Esophagus (tissue), 2 donors: ENCODE results near the gene FCRL3. TPM values are rescaled to one million over a fixed set of nuclear protein-coding genes. Genes with fewer than 3 reads are reported as not detected.

Experiments used
- H3K27ac ChIP-seq, 2 donors: one replicate each; pipeline ENCODE4 v1.5.1; 2013; ENCODE audit warnings: low read depth in 2 of 2, mild to moderate bottlenecking in 2 of 2, inconsistent platforms in 1 of 2, low read length in 1 of 2, moderate library complexity in 1 of 2
- H3K27me3 ChIP-seq, 2 donors: one replicate each; pipeline ENCODE4 v1.6.1; 2013; ENCODE audit warnings: low read length in 2 of 2, control low read depth in 1 of 2, mild to moderate bottlenecking in 1 of 2; ENCODE audit not compliant: insufficient read depth in 2 of 2, control insufficient read depth in 1 of 2
- H3K36me3 ChIP-seq, 2 donors: one replicate each; pipeline ENCODE4 v1.6.1; 2013; ENCODE audit warnings: low read length in 1 of 2; ENCODE audit not compliant: control insufficient read depth in 2 of 2, insufficient read depth in 2 of 2
- H3K4me1 ChIP-seq, 2 donors: one replicate each; pipeline ENCODE4 v1.6.1; 2013; ENCODE audit warnings: low read length in 1 of 2; ENCODE audit not compliant: control insufficient read depth in 2 of 2, insufficient read depth in 2 of 2
- H3K4me3 ChIP-seq, 2 donors: one replicate each; pipeline ENCODE4 v1.5.1; 2013; ENCODE audit warnings: low read length in 2 of 2, mild to moderate bottlenecking in 2 of 2, low read depth in 1 of 2, moderate library complexity in 1 of 2
- H3K9me3 ChIP-seq, 2 donors: one replicate each; pipeline ENCODE4 v1.6.1; 2013; ENCODE audit warnings: mild to moderate bottlenecking in 2 of 2, low read depth in 1 of 2, low read length in 1 of 2, moderate library complexity in 1 of 2; ENCODE audit not compliant: control insufficient read depth in 2 of 2, insufficient read depth in 1 of 2
- WGBS, 2 donors: extraction: QIAGEN DNeasy Blood & Tissue Kit; methylation state at CpG; one replicate each; pipeline ENCODE4 v1.1.7; 2013; 5-methylcytosine and 5-hydroxymethylcytosine counted together
- polyA plus RNA-seq, 2 donors: library from polyadenylated mRNA; stranded (reverse); fragments of 200-250 nt; gene quantifications; one replicate each; pipeline ENCODE4 v1.2.3, GENCODE V29; 2013
- donor health status: healthy with polysubstance abuse.
- donor health status: Bipolar disorder and iron deficiency.

Gene FCRL3
- polyA plus RNA-seq, 2 donors = 0.05 TPM; not detected in 1

GRCh38 chr1:157721985-157722384 is 21.4 kb upstream of the FCRL3 start:
- no peaks in the 10 kb centered on the region for H3K36me3 ChIP-seq
- no peaks in the 10 kb centered on the region for H3K27me3 ChIP-seq

GRCh38 chr1:157715736-157716135 is 15.2 kb upstream of the FCRL3 start:
- no peak overlapping the region for H3K4me3 ChIP-seq
- no peaks in the 10 kb centered on the region for H3K27me3 ChIP-seq
- H3K27ac ChIP-seq = no peak overlapping the region
- 74 to 87% methylated on average over 5 of the region's 5 CpGs for WGBS, 2 donors
- H3K9me3 ChIP-seq = no peaks in the 10 kb centered on the region
- H3K36me3 ChIP-seq = no peaks in the 10 kb centered on the region
- H3K4me1 ChIP-seq = no peaks in the 10 kb centered on the region

More at GRCh38 chr1:157721985-157722384, 21.4 kb upstream of the FCRL3 start:
- no peak overlapping the region for H3K4me3 ChIP-seq
- H3K9me3 ChIP-seq = peaks cover 3% of the 10 kb centered on the region in 2 donors
- no peaks in the 10 kb centered on the region for H3K4me1 ChIP-seq
- 85 to 88% methylated on average over 1 of the region's 1 CpG for WGBS, 2 donors
- no peak overlapping the region for H3K27ac ChIP-seq

DNA sequence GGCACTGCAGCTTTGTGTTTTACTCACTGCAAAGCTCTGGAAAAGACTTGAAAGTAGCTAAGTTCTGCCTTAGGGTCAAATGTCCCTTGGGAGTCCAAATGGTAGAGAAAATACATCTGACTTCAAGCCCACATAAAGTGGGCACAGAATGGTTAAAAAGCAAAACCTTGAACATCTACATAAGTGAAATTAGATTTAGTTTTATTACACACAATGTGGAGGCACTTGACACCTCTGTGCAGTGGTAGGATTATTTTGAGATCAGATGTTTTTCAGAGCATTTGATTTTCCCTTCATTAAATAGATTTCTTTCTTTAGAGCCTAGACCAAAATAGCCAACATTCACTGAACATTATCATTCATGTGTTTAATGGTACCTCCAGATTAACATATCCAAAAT is 11.2 kb upstream of the FCRL3 start:
- Histone ChIP-seq H3K4me1 (no peaks in the 10 kb centered on the region), H3K36me3 (no peaks in the 10 kb centered on the region), H3K27me3 (no peaks in the 10 kb centered on the region), H3K9me3 (no peaks in the 10 kb centered on the region), H3K4me3 (no peak overlapping the region), H3K27ac (no peak overlapping the region)

- H3K9me3 ChIP-seq = no peaks in the 10 kb centered on the region
- no peak overlapping the region for H3K27ac ChIP-seq
- H3K4me1 ChIP-seq = no peaks in the 10 kb centered on the region
- H3K4me3 ChIP-seq = no peak overlapping the region
- H3K27me3 ChIP-seq = no peaks in the 10 kb centered on the region
- H3K36me3 ChIP-seq = no peaks in the 10 kb centered on the region
Observed at GRCh38 chr1:157704878-157705277, 4.3 kb upstream of the FCRL3 start.

GRCh38 chr1:157703981-157704380 is 3.4 kb upstream of the FCRL3 start:
- H3K4me3 ChIP-seq = no peak overlapping the region
- no peaks in the 10 kb centered on the region for H3K9me3 ChIP-seq
- no peaks in the 10 kb centered on the region for H3K4me1 ChIP-seq
- H3K27ac ChIP-seq = no peak overlapping the region
- WGBS, 2 donors = 80 to 83% methylated on average over 4 of the region's 4 CpGs
- no peaks in the 10 kb centered on the region for H3K27me3 ChIP-seq
- H3K36me3 ChIP-seq = no peaks in the 10 kb centered on the region

DNA sequence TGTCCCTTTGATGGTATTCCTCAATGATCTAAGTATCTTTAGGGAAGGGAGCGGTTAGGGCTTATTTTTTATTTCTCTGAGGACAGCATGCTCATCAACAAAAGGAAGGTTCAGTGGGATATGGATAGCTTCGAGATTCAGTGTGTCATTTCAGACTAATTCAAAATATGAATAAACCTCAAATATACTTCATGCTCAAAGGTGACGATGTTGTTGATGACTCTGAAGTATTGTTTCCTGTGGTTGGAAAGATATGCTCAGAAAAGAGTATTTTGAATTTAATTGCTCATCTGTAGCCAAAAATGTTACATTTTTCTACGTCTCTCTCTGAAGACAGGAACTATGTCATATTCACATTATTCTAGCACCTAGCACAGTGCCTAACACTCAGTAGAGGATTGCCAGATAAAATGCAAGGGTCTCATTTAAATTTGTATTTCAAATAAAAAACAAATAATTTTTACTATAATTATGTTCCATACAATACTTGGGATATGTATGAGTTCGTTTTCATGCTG is 1.8 kb upstream of the FCRL3 start:
- Histone ChIP-seq H3K27me3 (no peaks in the 10 kb centered on the region), H3K4me1 (no peaks in the 10 kb centered on the region), H3K36me3 (no peaks in the 10 kb centered on the region), H3K9me3 (no peaks in the 10 kb centered on the region), H3K4me3 (no peak overlapping the region), H3K27ac (no peak overlapping the region)
- 79 to 80% methylated on average over 5 of the region's 5 CpGs for WGBS, 2 donors

DNA sequence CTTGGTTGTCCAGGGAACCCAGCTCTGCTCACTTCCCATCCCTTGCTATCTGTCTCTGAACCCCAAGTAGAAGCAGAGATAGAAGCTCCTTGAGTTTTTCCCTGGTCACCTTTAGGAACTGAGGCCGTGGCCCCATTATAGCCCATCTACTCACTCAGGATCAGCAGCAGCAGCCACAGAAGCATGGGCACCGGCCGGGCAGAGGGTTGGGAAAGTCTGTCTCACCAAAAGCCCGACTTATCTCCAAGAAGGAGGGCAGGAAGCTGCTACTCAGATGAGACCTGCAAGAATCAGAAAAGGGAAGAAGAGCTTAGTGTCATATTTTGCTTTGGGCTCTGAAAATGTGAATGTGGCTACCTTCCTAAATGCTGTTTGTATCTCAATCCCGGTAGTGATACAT is 264 bp downstream of the FCRL3 start:
- Histone ChIP-seq H3K4me1 (no peaks in the 10 kb centered on the region), H3K36me3 (no peaks in the 10 kb centered on the region), H3K27ac (no peak overlapping the region), H3K27me3 (no peaks in the 10 kb centered on the region), H3K4me3 (no peak overlapping the region), H3K9me3 (no peaks in the 10 kb centered on the region)
- 62 to 78% methylated on average over 5 of the region's 5 CpGs for WGBS, 2 donors

- no peaks in the 10 kb centered on the region for H3K27me3 ChIP-seq
- H3K4me1 ChIP-seq = no peaks in the 10 kb centered on the region
- H3K27ac ChIP-seq = no peak overlapping the region
- no peaks in the 10 kb centered on the region for H3K36me3 ChIP-seq
- H3K4me3 ChIP-seq = no peak overlapping the region
- WGBS, 2 donors = 66 to 75% methylated on average over 4 of the region's 4 CpGs
- H3K9me3 ChIP-seq = no peaks in the 10 kb centered on the region
Observed at GRCh38 chr1:157697781-157698569, 2.6 kb downstream of the FCRL3 start.

DNA sequence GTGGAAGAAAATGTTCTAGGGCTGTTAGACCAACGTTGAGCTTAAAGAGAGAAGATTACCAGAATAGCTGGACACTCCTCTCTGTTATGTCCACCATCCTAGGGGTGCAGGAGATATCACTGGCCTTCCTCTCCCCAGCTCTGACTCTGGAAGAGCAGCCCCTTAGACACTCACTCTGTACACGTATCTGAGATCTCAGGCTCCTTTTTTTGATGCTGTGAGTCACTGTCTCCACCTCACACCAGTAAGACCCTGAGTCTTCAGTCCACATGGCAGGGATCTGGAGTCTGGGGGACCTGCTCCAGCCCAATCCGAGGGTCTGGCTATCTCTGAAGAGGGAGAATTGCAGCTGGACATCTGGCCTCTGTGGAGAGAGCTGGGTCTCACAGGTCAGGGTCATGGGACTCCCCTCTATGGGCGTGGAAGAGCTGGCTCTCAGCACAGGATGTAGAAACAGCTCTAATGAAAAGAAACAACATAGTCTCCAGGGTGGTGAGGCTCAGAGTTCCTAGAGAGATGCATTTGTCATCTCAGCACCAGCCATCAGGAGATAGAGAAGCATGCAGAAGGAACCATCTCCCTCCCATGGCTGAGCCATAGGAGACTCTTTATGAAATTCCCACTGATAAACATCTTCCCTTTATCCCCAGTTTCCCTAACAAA is 3.5 kb downstream of the FCRL3 start:
- Histone ChIP-seq H3K9me3 (no peaks in the 10 kb centered on the region), H3K36me3 (no peaks in the 10 kb centered on the region), H3K27ac (no peak overlapping the region), H3K27me3 (no peaks in the 10 kb centered on the region), H3K4me3 (no peak overlapping the region), H3K4me1 (no peaks in the 10 kb centered on the region)
- 46 to 48% methylated on average over 4 of the region's 4 CpGs for WGBS, 2 donors

DNA sequence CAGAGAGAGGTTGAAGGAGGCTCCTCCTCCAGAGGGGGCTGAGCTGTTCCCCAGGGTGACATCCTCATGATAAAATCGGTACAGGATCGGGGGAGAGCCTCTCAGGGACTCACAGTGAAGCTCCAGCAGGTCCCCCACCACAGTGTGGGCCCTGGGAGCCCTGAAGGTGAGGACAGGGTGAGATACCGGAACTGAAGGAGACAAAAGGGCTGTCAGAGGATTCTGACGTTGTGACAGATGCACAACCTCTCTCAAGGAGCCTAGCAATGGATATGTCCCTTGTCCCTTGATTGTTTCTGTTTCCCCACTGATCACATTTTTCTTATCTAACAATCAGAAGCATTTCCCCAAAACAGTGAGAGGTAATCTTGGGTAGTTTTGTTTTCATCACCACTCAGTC is 5.2 kb downstream of the FCRL3 start:
- no peaks in the 10 kb centered on the region for H3K4me1 ChIP-seq
- no peaks in the 10 kb centered on the region for H3K27me3 ChIP-seq
- no peaks in the 10 kb centered on the region for H3K9me3 ChIP-seq
- no peak overlapping the region for H3K27ac ChIP-seq
- H3K4me3 ChIP-seq = no peak overlapping the region
- WGBS, 2 donors = 50 to 56% methylated on average over 4 of the region's 4 CpGs
- H3K36me3 ChIP-seq = no peaks in the 10 kb centered on the region
